Upper lobe of left lung (tissue), 6 donors: ENCODE results near the gene GON7. TPM values are rescaled to one million over a fixed set of nuclear protein-coding genes. Genes with fewer than 3 reads are reported as not detected.

Experiments
- ATAC-seq, 2 donors: fragments of 200-7000 bp; cut with Tn5 transposase; one replicate each; pipeline ENCODE4 v1.9.1; 2022; ENCODE audit warnings: mild to moderate bottlenecking in 2 of 2, moderate library complexity in 2 of 2; ENCODE audit not compliant: low FRiP score in 2 of 2
- DNase-seq, 2 donors: peaks; one replicate each; pipeline ENCODE4 v3.0.0-alpha.2; 2019 to 2020
- H3K27ac ChIP-seq, 4 donors: fragments of 200-600 bp; sonication (generic); one replicate each; pipeline ENCODE4 v1.5.1; 2016 to 2019
- H3K27me3 ChIP-seq, 4 donors: fragments of 200-600 bp; sonication (generic); one replicate each; pipeline ENCODE4 v1.5.1; 2017 to 2019
- H3K36me3 ChIP-seq, 4 donors: fragments of 200-600 bp; sonication (generic); one replicate each; pipeline ENCODE4 v1.5.1; 2016 to 2019
- H3K4me1 ChIP-seq, 4 donors: fragments of 200-600 bp; sonication (generic); one replicate each; pipeline ENCODE4 v1.5.1; 2018 to 2019
- H3K4me3 ChIP-seq, 4 donors: fragments of 200-600 bp; sonication (generic); one replicate each; pipeline ENCODE4 v1.5.1; 2017 to 2019; ENCODE audit warnings: mild to moderate bottlenecking in 2 of 4, moderate library complexity in 1 of 4
- H3K9me3 ChIP-seq, 4 donors: fragments of 200-600 bp; sonication (generic); one replicate each; pipeline ENCODE4 v1.5.1; 2018 to 2019
- EP300 ChIP-seq, 4 donors: sonication (generic); formaldehyde crosslinking; IDR thresholded peaks; one replicate each; pipeline ENCODE4 v1.5.1; 2017; ENCODE audit warnings: antibody characterized with exemption in 4 of 4, control low read depth in 2 of 4
- POLR2A ChIP-seq, 4 donors: fragments of 450-650 bp; IDR thresholded peaks; one replicate each; pipeline ENCODE4 v1.5.1; 2016 to 2017; ENCODE audit warnings: antibody characterized with exemption in 4 of 4, mild to moderate bottlenecking in 2 of 4
- POLR2AphosphoS5 ChIP-seq, 2 donors: sonication (generic); formaldehyde crosslinking; IDR thresholded peaks; one replicate each; pipeline ENCODE4 v1.5.1; 2017; ENCODE audit warnings: antibody characterized with exemption in 2 of 2
- WGBS, 2 donors: methylation state at CpG; one replicate each; pipeline ENCODE4 v1.1.5; 2017 to 2018; 5-methylcytosine and 5-hydroxymethylcytosine counted together
- total RNA-seq, 6 donors: library from RNA; depleted of rRNA in 4 of 6; stranded (reverse); fragments of >200 nt in 4 of 6; gene quantifications; one replicate each; pipeline versions ENCODE4 v1.1.0 to v1.2.1, GENCODE V29; 2016 to 2021
- TF ChIP-seq, protein P1 (sequence below), 6 experiments: fragments of 450-650 bp in 4 of 6; fragments of 200-600 bp in 2 of 6; sonication (generic) in 2 of 6; IDR thresholded peaks; one replicate each; pipeline ENCODE4 v1.5.1; 2016 to 2019; ENCODE audit warnings: antibody characterized with exemption in 6 of 6
- donor health status: DM: no; HTN: no; CAD: no; lungs with moderate emphysema.
- donor health status: DM: no; HTN: yes; CAD: no; lungs with severe emphysema.

Gene GON7
- total RNA-seq, 6 donors from 2014 or later: 7.5 to 31.1 (median 14.7) TPM

DNA sequence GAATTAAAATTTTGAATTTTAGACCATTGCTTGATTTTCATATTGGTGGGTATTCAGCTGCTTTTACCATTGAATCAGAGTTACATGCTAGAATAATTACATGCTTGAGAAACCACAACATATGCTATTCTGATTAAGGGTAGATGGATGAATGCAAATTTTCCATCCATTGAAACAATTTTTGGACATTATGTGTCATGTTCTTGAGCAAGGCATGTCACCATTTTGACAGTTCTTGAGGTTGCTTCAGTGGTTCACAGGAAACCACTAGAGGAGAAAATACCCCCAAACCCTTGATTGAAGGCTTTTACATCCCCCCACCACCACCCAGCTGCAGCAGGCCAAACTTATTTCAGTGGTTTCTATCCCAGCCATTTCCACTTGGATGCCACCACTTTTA is 13.6 kb upstream of the GON7 start:
- H3K27me3 ChIP-seq: no peaks in the 10 kb centered on the region
- peaks cover 16 to 100% (median 61%) of the 10 kb centered on the region in 4 donors for H3K36me3 ChIP-seq
- no peaks in the 10 kb centered on the region for H3K4me1 ChIP-seq
- H3K4me3 ChIP-seq: no peak overlapping the region
- H3K27ac ChIP-seq: no peak overlapping the region
- DNase-seq (no peak), ATAC-seq (no peak)
- no peaks in the 10 kb centered on the region for H3K9me3 ChIP-seq
- TF ChIP-seq POLR2A (IDR thresholded peaks at IDR 0.05): no peak
- TF ChIP-seq EP300 (IDR thresholded peaks at IDR 0.05): no peak
- no peak for TF ChIP-seq POLR2AphosphoS5 (IDR thresholded peaks at IDR 0.05)
- TF ChIP-seq, protein P1, sequence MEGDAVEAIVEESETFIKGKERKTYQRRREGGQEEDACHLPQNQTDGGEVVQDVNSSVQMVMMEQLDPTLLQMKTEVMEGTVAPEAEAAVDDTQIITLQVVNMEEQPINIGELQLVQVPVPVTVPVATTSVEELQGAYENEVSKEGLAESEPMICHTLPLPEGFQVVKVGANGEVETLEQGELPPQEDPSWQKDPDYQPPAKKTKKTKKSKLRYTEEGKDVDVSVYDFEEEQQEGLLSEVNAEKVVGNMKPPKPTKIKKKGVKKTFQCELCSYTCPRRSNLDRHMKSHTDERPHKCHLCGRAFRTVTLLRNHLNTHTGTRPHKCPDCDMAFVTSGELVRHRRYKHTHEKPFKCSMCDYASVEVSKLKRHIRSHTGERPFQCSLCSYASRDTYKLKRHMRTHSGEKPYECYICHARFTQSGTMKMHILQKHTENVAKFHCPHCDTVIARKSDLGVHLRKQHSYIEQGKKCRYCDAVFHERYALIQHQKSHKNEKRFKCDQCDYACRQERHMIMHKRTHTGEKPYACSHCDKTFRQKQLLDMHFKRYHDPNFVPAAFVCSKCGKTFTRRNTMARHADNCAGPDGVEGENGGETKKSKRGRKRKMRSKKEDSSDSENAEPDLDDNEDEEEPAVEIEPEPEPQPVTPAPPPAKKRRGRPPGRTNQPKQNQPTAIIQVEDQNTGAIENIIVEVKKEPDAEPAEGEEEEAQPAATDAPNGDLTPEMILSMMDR (IDR thresholded peaks at IDR 0.05): no peak

DNA sequence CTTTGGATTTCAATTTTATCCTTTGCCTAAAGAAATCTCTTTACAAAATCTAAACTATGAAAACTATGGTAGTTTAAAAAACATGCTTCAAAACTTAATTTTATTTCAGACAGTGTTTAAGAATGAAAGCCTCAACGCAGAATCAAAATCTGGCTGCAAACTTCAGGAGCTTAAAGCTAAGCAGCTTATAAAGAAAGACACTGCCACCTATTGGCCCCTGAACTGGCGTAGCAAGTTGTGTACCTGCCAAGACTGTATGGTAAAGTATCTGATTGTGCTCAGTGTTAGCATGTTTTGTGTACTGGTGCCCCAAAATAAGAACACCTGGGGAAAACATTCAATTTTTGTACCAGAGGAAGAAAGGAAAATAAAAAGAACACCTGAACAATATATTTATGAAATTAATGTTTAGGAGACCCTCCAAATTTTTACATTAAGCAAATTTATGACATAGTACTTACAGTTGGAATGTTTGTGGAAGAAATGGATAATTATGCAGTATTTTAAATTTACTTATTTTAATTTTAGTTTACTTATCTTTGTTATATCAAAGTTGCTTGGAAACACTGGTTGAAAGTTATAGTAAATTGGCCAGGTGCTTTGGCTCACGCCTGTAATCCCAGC is 12.3 kb upstream of the GON7 start:
- TF ChIP-seq, protein P1 (IDR thresholded peaks at IDR 0.05): peak in 5 of 6 experiments; percentile 22 to 49 (median 23)
- TF ChIP-seq POLR2AphosphoS5 (IDR thresholded peaks at IDR 0.05) (no peak), POLR2A (IDR thresholded peaks at IDR 0.05) (no peak)
- DNase-seq: peak in 1 of 2 donors; percentile 58
- 56 to 64% methylated on average over 3 of the region's 3 CpGs for WGBS, 2 donors
- ATAC-seq: no peak
- Histone ChIP-seq H3K4me1 (no peaks in the 10 kb centered on the region), H3K4me3 (no peak overlapping the region), H3K9me3 (no peaks in the 10 kb centered on the region), H3K27me3 (no peaks in the 10 kb centered on the region), H3K36me3 (peaks cover 23 to 100% (median 70%) of the 10 kb centered on the region in 4 donors), H3K27ac (no peak overlapping the region)

DNA sequence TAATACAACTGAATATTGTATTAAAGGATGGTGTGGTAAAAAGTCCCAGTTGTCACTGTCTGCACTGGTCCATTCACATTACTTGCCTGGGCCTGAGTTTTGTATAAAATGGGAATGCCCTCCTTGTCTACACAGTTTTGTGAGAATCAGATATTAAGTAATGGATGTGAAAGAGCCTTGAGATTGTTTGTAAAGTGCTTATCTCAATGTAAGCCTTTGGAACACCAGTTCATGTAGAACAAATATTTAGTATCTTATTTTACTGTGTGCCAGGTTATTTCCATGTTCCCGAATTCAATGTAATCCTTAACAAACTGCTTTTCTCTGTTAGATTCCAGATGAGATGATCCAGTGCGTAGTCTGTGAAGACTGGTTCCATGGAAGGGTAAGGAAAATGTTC is 7.7 kb upstream of the GON7 start:
- Histone ChIP-seq H3K27ac (no peak overlapping the region), H3K9me3 (no peaks in the 10 kb centered on the region), H3K4me3 (no peak overlapping the region), H3K36me3 (peaks cover 20 to 90% (median 61%) of the 10 kb centered on the region in 4 donors), H3K27me3 (no peaks in the 10 kb centered on the region), H3K4me1 (no peaks in the 10 kb centered on the region)
- ATAC-seq: no peak
- TF ChIP-seq POLR2A (IDR thresholded peaks at IDR 0.05): no peak
- no peak for TF ChIP-seq POLR2AphosphoS5 (IDR thresholded peaks at IDR 0.05)
- TF ChIP-seq EP300 (IDR thresholded peaks at IDR 0.05): no peak
- TF ChIP-seq, protein P1 (IDR thresholded peaks at IDR 0.05): no peak
- 84 to 92% methylated on average over 2 of the region's 2 CpGs for WGBS, 2 donors
- DNase-seq: no peak

DNA sequence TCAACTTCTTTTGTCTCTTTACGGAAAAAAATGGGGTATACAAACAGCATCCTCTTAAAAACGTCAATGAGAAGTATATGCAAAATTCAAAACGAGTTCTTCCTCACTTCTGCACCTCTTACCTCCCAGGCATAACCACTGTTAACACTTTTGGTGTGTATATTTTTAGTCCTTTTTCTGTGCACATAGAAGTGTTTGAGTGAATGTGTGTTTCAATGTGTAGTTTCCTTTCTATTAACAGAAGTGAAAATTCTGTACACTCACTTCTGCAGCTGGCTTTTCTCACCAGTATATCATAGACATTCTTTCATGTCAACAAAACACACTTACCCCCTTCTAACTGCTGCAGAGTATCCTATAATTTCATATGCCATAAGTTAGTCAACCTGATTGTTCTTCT is 5.6 kb upstream of the GON7 start:
- ATAC-seq (no peak), DNase-seq (no peak)
- 74 to 85% methylated on average over 3 of the region's 3 CpGs for WGBS, 2 donors
- no peaks in the 10 kb centered on the region for H3K27me3 ChIP-seq
- H3K36me3 ChIP-seq: peaks cover 20 to 68% (median 48%) of the 10 kb centered on the region in 4 donors
- H3K27ac ChIP-seq: no peak overlapping the region
- TF ChIP-seq, protein P1 (IDR thresholded peaks at IDR 0.05): no peak
- no peak for TF ChIP-seq EP300 (IDR thresholded peaks at IDR 0.05)
- TF ChIP-seq POLR2A (IDR thresholded peaks at IDR 0.05): no peak
- TF ChIP-seq POLR2AphosphoS5 (IDR thresholded peaks at IDR 0.05): no peak
- no peaks in the 10 kb centered on the region for H3K9me3 ChIP-seq
- H3K4me3 ChIP-seq: no peak overlapping the region
- peaks cover 8 to 21% (median 13%) of the 10 kb centered on the region in 4 donors for H3K4me1 ChIP-seq
